H1 (cell line): ENCODE results near the gene APBB1. TPM values are rescaled to one million over a fixed set of nuclear protein-coding genes. Genes with fewer than 3 reads are reported as not detected.

Experiments used
- CTCF ChIA-PET: fragments of 300-600 bp; sonication (Branson Sonifier 250); formaldehyde crosslinking; loops from one replicate; lab custom pipeline; 2021; ENCODE audit not compliant: partially characterized antibody; lab: Charles Lee
- POLR2A ChIA-PET: fragments of 300-600 bp; sonication (Branson Sonifier 250); formaldehyde crosslinking; loops from one replicate; lab custom pipeline; 2021; ENCODE audit warnings: inconsistent platforms; ENCODE audit not compliant: partially characterized antibody; lab: Charles Lee
- DNase-seq, 2 experiments: peaks; one replicate each; pipeline versions ENCODE4 v3.0.0 to v3.0.0-alpha.2; 2010 to 2022; ENCODE audit warnings: low spot score in 2 of 2, low read depth in 1 of 2, mixed read lengths in 1 of 2
- FAIRE-seq: peaks from 2 replicates; lab custom pipeline; 2011; peaks lifted over from hg19 to GRCh38; lab: Jason Lieb, UNC
- H2AFZ ChIP-seq: 2 replicates; pipeline ENCODE4 v1.8.1; 2012; ENCODE audit warnings: low read length, inconsistent platforms
- H2AK5ac ChIP-seq: 2 replicates; pipeline ENCODE4 v1.6.1; 2013; ENCODE audit warnings: low read depth, low read length
- H2BK120ac ChIP-seq: replicated peaks from 2 replicates; pipeline ENCODE3; 2013; ENCODE audit warnings: low read depth, low read length, inconsistent platforms
- H2BK12ac ChIP-seq: 2 replicates; pipeline ENCODE4 v1.6.1; 2013; ENCODE audit warnings: low read depth, low read length
- H2BK15ac ChIP-seq: 2 replicates; pipeline ENCODE4 v1.6.1; 2013; ENCODE audit warnings: low read length
- H2BK20ac ChIP-seq: 2 replicates; pipeline ENCODE4 v1.6.1; 2013; ENCODE audit warnings: low read length
- H2BK5ac ChIP-seq: 2 replicates; pipeline ENCODE4 v1.6.1; 2013; ENCODE audit warnings: low read depth, low read length
- H3K14ac ChIP-seq: 2 replicates; pipeline ENCODE4 v1.6.1; 2013; ENCODE audit warnings: inconsistent platforms; ENCODE audit not compliant: insufficient read length
- H3K18ac ChIP-seq: 2 replicates; pipeline ENCODE4 v1.6.1; 2013; ENCODE audit warnings: low read length; ENCODE audit errors: extremely low read depth
- H3K23ac ChIP-seq: 2 replicates; pipeline ENCODE4 v1.6.1; 2013; ENCODE audit warnings: inconsistent platforms; ENCODE audit not compliant: insufficient read length
- H3K23me2 ChIP-seq: 2 replicates; pipeline ENCODE4 v1.6.1; 2013; ENCODE audit warnings: low read depth, low read length
- H3K27ac ChIP-seq: 2 replicates; pipeline ENCODE4 v1.6.1; 2011; ENCODE audit warnings: low read depth, low read length, inconsistent platforms
- H3K27me3 ChIP-seq, 4 experiments: replicated peaks in 1 of 4; 1 replicate in 1 of 4; 2 replicates in 3 of 4; pipeline versions ENCODE4 v1.6.1 to v1.8.1; 2011 to 2013; ENCODE audit warnings: low read length in 3 of 4, mild to moderate bottlenecking in 3 of 4, inconsistent platforms in 2 of 4, mixed read lengths in 2 of 4, moderate library complexity in 1 of 4; ENCODE audit not compliant: control insufficient read depth in 3 of 4, insufficient read depth in 3 of 4; ENCODE audit errors: extremely low read depth in 1 of 4
- H3K36me3 ChIP-seq, 4 experiments: 2 replicates each; pipeline versions ENCODE4 v1.6.1 to v1.8.1; 2011 to 2013; ENCODE audit warnings: mild to moderate bottlenecking in 4 of 4, low read length in 3 of 4, moderate library complexity in 2 of 4, control low read depth in 1 of 4, inconsistent platforms in 1 of 4; ENCODE audit not compliant: insufficient read depth in 4 of 4, control insufficient read depth in 2 of 4
- H3K4ac ChIP-seq: replicated peaks from 2 replicates; pipeline ENCODE3; 2013; ENCODE audit warnings: low read length, low read depth, mixed read lengths, inconsistent platforms; ENCODE audit not compliant: insufficient read length
- H3K4me1 ChIP-seq, 4 experiments: replicated peaks in 1 of 4; 1 replicate in 1 of 4; 2 replicates in 3 of 4; pipeline versions ENCODE4 v1.6.1 to v1.8.1; 2011 to 2013; ENCODE audit warnings: low read length in 3 of 4, inconsistent platforms in 2 of 4, mixed read lengths in 1 of 4; ENCODE audit not compliant: insufficient read depth in 4 of 4, control insufficient read depth in 3 of 4
- H3K4me2 ChIP-seq, 2 experiments: 2 replicates each; pipeline versions ENCODE4 v1.6.1 to v1.8.1; 2011 to 2013; ENCODE audit warnings: low read depth in 2 of 2, low read length in 2 of 2, control low read depth in 1 of 2, inconsistent platforms in 1 of 2, mild to moderate bottlenecking in 1 of 2; ENCODE audit not compliant: insufficient read depth in 1 of 2
- H3K4me3 ChIP-seq, 4 experiments: fragments of 200-600, 300-600 bp in 1 of 4; sonication (generic), shearing (Covaris generic), sonication (Bioruptor Twin) in 1 of 4; 2 replicates each; pipeline versions ENCODE4 v1.5.1 to v1.8.1; 2011 to 2016; ENCODE audit warnings: low read length in 4 of 4, low read depth in 3 of 4, control low read depth in 2 of 4, inconsistent platforms in 2 of 4, mild to moderate bottlenecking in 2 of 4, mixed read lengths in 1 of 4, moderate library complexity in 1 of 4; ENCODE audit not compliant: insufficient read depth in 2 of 4; ENCODE audit errors: extremely low read depth in 1 of 4
- H3K56ac ChIP-seq: replicated peaks from 2 replicates; pipeline ENCODE3; 2013; ENCODE audit warnings: low read depth, mild to moderate bottlenecking, mixed read lengths, low read length, inconsistent platforms; ENCODE audit not compliant: insufficient read length
- H3K79me1 ChIP-seq: 2 replicates; pipeline ENCODE4 v1.6.1; 2013; ENCODE audit warnings: low read depth, low read length, control low read depth
- H3K79me2 ChIP-seq, 2 experiments: 2 replicates each; pipeline versions ENCODE4 v1.6.1 to v1.8.1; 2012 to 2013; ENCODE audit warnings: low read length in 2 of 2, mild to moderate bottlenecking in 2 of 2, inconsistent platforms in 1 of 2; ENCODE audit not compliant: insufficient read depth in 2 of 2, control insufficient read depth in 1 of 2
- H3K9ac ChIP-seq, 4 experiments: replicated peaks in 1 of 4; 1 replicate in 1 of 4; 2 replicates in 3 of 4; pipeline versions ENCODE4 v1.6.1 to v1.8.1; 2011 to 2013; ENCODE audit warnings: low read depth in 3 of 4, low read length in 3 of 4, control low read depth in 2 of 4, mild to moderate bottlenecking in 2 of 4, moderate library complexity in 2 of 4, inconsistent platforms in 1 of 4; ENCODE audit errors: extremely low read depth in 1 of 4
- H3K9me3 ChIP-seq, 2 experiments: 2 replicates each; pipeline versions ENCODE4 v1.6.1 to v1.8.1; 2012 to 2013; ENCODE audit warnings: mild to moderate bottlenecking in 2 of 2, moderate library complexity in 2 of 2, control low read depth in 1 of 2, inconsistent platforms in 1 of 2, low read depth in 1 of 2, low read length in 1 of 2, mixed read lengths in 1 of 2; ENCODE audit not compliant: insufficient read depth in 2 of 2
- H4K20me1 ChIP-seq, 2 experiments: replicated peaks in 1 of 2; 2 replicates each; pipeline versions ENCODE3 to v1.8.1; 2011 to 2013; ENCODE audit warnings: inconsistent platforms in 2 of 2, low read length in 2 of 2, mild to moderate bottlenecking in 1 of 2; ENCODE audit not compliant: insufficient read depth in 2 of 2, control insufficient read depth in 1 of 2
- H4K5ac ChIP-seq: 2 replicates; pipeline ENCODE4 v1.6.1; 2013; ENCODE audit warnings: low read length, low read depth, mixed read lengths, inconsistent platforms; ENCODE audit not compliant: insufficient read length
- H4K8ac ChIP-seq: 2 replicates; pipeline ENCODE4 v1.8.0; 2013; ENCODE audit warnings: mild to moderate bottlenecking, moderate library complexity, low read length, inconsistent platforms; ENCODE audit not compliant: insufficient read depth; ENCODE audit errors: extremely low read depth
- H4K91ac ChIP-seq: replicated peaks from 2 replicates; pipeline ENCODE3; 2013; ENCODE audit warnings: low read length, mixed read lengths, inconsistent platforms; ENCODE audit not compliant: insufficient read length
- BACH1 ChIP-seq: IDR thresholded peaks from 2 replicates; pipeline ENCODE4 v1.6.1; 2012; ENCODE audit warnings: low read length, improper control_type of control experiment
- CBX8 ChIP-seq: fragments of 300-800, 300-1000 bp; sonication (generic); IDR thresholded peaks from 2 replicates; pipeline ENCODE4 v1.7.1; 2016; ENCODE audit warnings: low read depth, low read length, borderline replicate concordance
- EGR1 ChIP-seq: IDR thresholded peaks from 2 replicates; pipeline ENCODE4 v1.6.1; 2011; ENCODE audit warnings: low read depth, low read length, borderline replicate concordance
- FOSL1 ChIP-seq: IDR thresholded peaks from 2 replicates; pipeline ENCODE4 v1.6.1; 2011; ENCODE audit warnings: mild to moderate bottlenecking, low read depth, low read length, moderate library complexity; ENCODE audit not compliant: insufficient read depth
- NANOG ChIP-seq: IDR thresholded peaks from 2 replicates; pipeline ENCODE4 v1.6.1; 2011; ENCODE audit warnings: low read length, low read depth, mild to moderate bottlenecking, inconsistent platforms; ENCODE audit not compliant: insufficient read depth, poor library complexity, severe bottlenecking
- PHF8 ChIP-seq: fragments of 200-600 bp; sonication (generic); conservative IDR thresholded peaks from 2 replicates; pipeline ENCODE4 v1.7.1; 2012; ENCODE audit warnings: low read depth, mild to moderate bottlenecking, inconsistent platforms, low read length, moderate library complexity
- POLR2A ChIP-seq, 2 experiments: IDR thresholded peaks; 1 replicate in 1 of 2; 2 replicates in 1 of 2; pipeline ENCODE4 v1.6.1; 2011; ENCODE audit warnings: low read depth in 2 of 2, low read length in 2 of 2, mild to moderate bottlenecking in 2 of 2; ENCODE audit errors: control extremely low read depth in 1 of 2
- RAD21 ChIP-seq, 2 experiments: IDR thresholded peaks in 1 of 2; conservative IDR thresholded peaks in 1 of 2; 2 replicates each; pipeline ENCODE4 v1.6.1; 2011; ENCODE audit warnings: low read depth in 2 of 2, low read length in 2 of 2, improper control_type of control experiment in 1 of 2, inconsistent platforms in 1 of 2, mild to moderate bottlenecking in 1 of 2, moderate library complexity in 1 of 2
- RNF2 ChIP-seq: fragments of 200-900, 300-1000 bp; sonication (generic); IDR thresholded peaks from 2 replicates; pipeline ENCODE4 v1.7.1; 2016; ENCODE audit warnings: borderline replicate concordance, low read depth, mild to moderate bottlenecking, antibody characterized with exemption, low read length; ENCODE audit not compliant: poor library complexity, severe bottlenecking; ENCODE audit errors: missing control alignments
- SIN3A ChIP-seq, 2 experiments: IDR thresholded peaks in 1 of 2; conservative IDR thresholded peaks in 1 of 2; 2 replicates each; pipeline ENCODE4 v1.6.1; 2011 to 2012; ENCODE audit warnings: low read length in 2 of 2, improper control_type of control experiment in 1 of 2, low read depth in 1 of 2, mild to moderate bottlenecking in 1 of 2
- SIRT6 ChIP-seq: IDR thresholded peaks from one replicate; pipeline ENCODE4 v1.7.1; 2012; ENCODE audit warnings: low read length, inconsistent platforms
- SP2 ChIP-seq: IDR thresholded peaks from 2 replicates; pipeline ENCODE4 v1.6.1; 2012; ENCODE audit warnings: mild to moderate bottlenecking, low read length, inconsistent platforms
- SP4 ChIP-seq: IDR thresholded peaks from 2 replicates; pipeline ENCODE4 v1.6.1; 2012; ENCODE audit warnings: low read length, inconsistent platforms
- TBP ChIP-seq: IDR thresholded peaks from 2 replicates; pipeline ENCODE4 v1.6.1; 2011; ENCODE audit warnings: low read depth, low read length, improper control_type of control experiment
- polyA plus RNA-seq, 7 experiments: library from polyadenylated mRNA; depleted of rRNA in 3 of 7; stranded (reverse) in 5 of 7; unstranded in 2 of 7; fragments of >200 nt in 5 of 7; fragments of 200-250 nt in 2 of 7; gene quantifications; 1 replicate in 5 of 7; 2 replicates in 1 of 7; 4 replicates in 1 of 7; pipeline versions ENCODE4 v1.2.1 to v1.2.3, GENCODE V29; 2011 to 2013; ENCODE audit warnings: missing spikeins in 2 of 7, mixed read lengths in 2 of 7
- total RNA-seq: library from RNA; stranded (reverse); fragmentation: NEBNext Ultra II Directional; extraction: Animal tissue kit (Norgen Biotek cat#: 25700); gene quantifications from 2 replicates; pipeline ENCODE4 v1.2.1, GENCODE V29; 2021
- TF ChIP-seq, protein P1 (sequence below): IDR thresholded peaks from 2 replicates; pipeline ENCODE4 v1.6.1; 2012; ENCODE audit warnings: inconsistent platforms

The APBB1 gene
- total and polyA plus RNA-seq, 2 of the 8 experiments (the other 6 are each of a cell fraction or from before 2014, with no cell fraction given): 23.9 to 33.1 TPM

DNA sequence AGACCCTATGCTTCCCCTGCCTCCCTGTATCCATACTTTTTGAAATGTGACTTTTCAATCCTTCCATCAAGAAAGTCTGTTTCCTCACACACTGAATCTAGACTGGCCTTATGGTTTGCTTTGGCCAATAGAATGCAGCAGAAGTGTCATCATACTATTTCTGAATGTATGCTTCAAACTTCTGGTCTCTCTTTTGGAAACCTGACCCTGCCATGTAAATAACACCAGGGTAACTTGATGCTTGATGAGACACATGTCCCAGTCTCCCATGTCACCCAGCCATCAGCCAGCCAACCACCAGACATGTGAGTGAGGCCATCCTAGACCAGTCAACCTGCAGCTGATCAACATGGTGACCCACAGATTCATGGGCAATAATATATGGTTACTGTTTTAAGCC, 68.9 kb downstream of the APBB1 start:
- Histone ChIP-seq H2BK120ac (no peak overlapping the region), H3K23me2 (no peaks in the 10 kb centered on the region), H2BK15ac (no peak overlapping the region), H3K27ac (no peak overlapping the region), H2BK20ac (no peak overlapping the region), H3K27me3 (no peaks in the 10 kb centered on the region), H3K18ac (no peak overlapping the region), H3K4me3 (no peak overlapping the region), H4K20me1 (no peaks in the 10 kb centered on the region), H3K4me2 (no peak overlapping the region), H3K4me1 (no peaks in the 10 kb centered on the region), H3K79me1 (no peaks in the 10 kb centered on the region; the same call in 1 of the 2 replicates), H2BK5ac (no peak overlapping the region), H4K91ac (no peak overlapping the region), H3K14ac (no peak overlapping the region), H2BK12ac (no peak overlapping the region), H3K4ac (no peak overlapping the region), H4K8ac (no peak overlapping the region), H3K23ac (no peak overlapping the region), H3K36me3 (no peaks in the 10 kb centered on the region), H3K9me3 (0 out of 4 replicates have a peak, but pooled peaks cover 0 to 4% of the 10 kb centered on the region in 2 experiments), H2AFZ (no peak overlapping the region), H2AK5ac (no peak overlapping the region), H3K79me2 (no peaks in the 10 kb centered on the region), H4K5ac (no peak overlapping the region), H3K56ac (no peak overlapping the region), H3K9ac (no peak overlapping the region)
- no peak for TF ChIP-seq RNF2
- TF ChIP-seq RAD21 (IDR thresholded peaks at IDR 0.05 in 1 of 2, conservative IDR thresholded peaks at IDR 0.05 in 1 of 2; ENCODE audit: low read depth in 2 of 2, low read length in 2 of 2): no peak
- TF ChIP-seq SP4: no peak
- TF ChIP-seq PHF8: no peak
- no peak for TF ChIP-seq NANOG
- no peak for TF ChIP-seq POLR2A (IDR thresholded peaks at IDR 0.05; ENCODE audit: control extremely low read depth in 1 of 2, low read depth in 2 of 2, low read length in 2 of 2)
- no peak for TF ChIP-seq TBP
- no peak for TF ChIP-seq BACH1
- TF ChIP-seq SP2: no peak
- TF ChIP-seq SIN3A (conservative IDR thresholded peaks at IDR 0.05 in 1 of 2, IDR thresholded peaks at IDR 0.05 in 1 of 2; ENCODE audit: low read depth in 1 of 2, low read length in 2 of 2): no peak
- no peak for TF ChIP-seq EGR1
- TF ChIP-seq, protein P1, sequence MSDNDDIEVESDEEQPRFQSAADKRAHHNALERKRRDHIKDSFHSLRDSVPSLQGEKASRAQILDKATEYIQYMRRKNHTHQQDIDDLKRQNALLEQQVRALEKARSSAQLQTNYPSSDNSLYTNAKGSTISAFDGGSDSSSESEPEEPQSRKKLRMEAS: no peak
- no peak for TF ChIP-seq SIRT6
- TF ChIP-seq FOSL1: no peak
- TF ChIP-seq CBX8: no peak
- DNase-seq: no peak
- CTCF ChIA-PET: interaction anchor here (0.7 to 7.4 kb wide), 11 partner anchors 9 to 359 kb away, joined by 3 to 145 read pairs (median 6); partner anchors contain the start of gene CAVIN3
- no peak for FAIRE-seq
- POLR2A ChIA-PET: no interaction called here
